ENCODE data around the gene THAP7. TPM values are rescaled to one million over a fixed set of nuclear protein-coding genes. Genes with fewer than 3 reads are reported as not detected.

The THAP7 gene
- total RNA-seq, 1 experiment from 2014 or later, result 29.1 TPM

GRCh38 chr22:21047730-21048129, 45.8 kb upstream of the THAP7 start:
- Mint-ChIP-seq H3K4me3 (ENCODE audit: unreplicated experiment) (no peak overlapping the region), H3K27me3 (ENCODE audit: insufficient read depth, unreplicated experiment) (no peaks in the 10 kb centered on the region), H3K4me1 (ENCODE audit: low read depth, unreplicated experiment) (peaks cover 22% of the 10 kb centered on the region), H3K9me3 (ENCODE audit: unreplicated experiment) (no peaks in the 10 kb centered on the region), H3K27ac (ENCODE audit: unreplicated experiment) (no peak overlapping the region), H3K36me3 (ENCODE audit: insufficient read depth, unreplicated experiment) (peaks cover 11% of the 10 kb centered on the region)
- no peaks in the 10 kb centered on the region for H3K27me3 ChIP-seq (replicated peaks; ENCODE audit: control insufficient read depth, insufficient read depth, low read length)
- BruUV-seq (replicated peaks), result no TSS peak
- ChIA-PET CTCF (no interaction called here), POLR2A (no interaction called here)
- no peak for TF ChIP-seq CTCF (IDR thresholded peaks at IDR 0.05; ENCODE audit: insufficient read depth in 1 of 2, low read depth in 1 of 2, low read length in 1 of 2, severe bottlenecking in 1 of 2, unreplicated experiment in 1 of 2)
- H3K36me3 ChIP-seq (ENCODE audit: control insufficient read depth, insufficient read depth, low read length), result no peaks in the 10 kb centered on the region
- H3K9me3 ChIP-seq, result no peaks in the 10 kb centered on the region
- no peak overlapping the region for H3K4me3 ChIP-seq (ENCODE audit: low read depth, low read length)
- intact Hi-C loops (cut with micrococcal nuclease; ENCODE audit: unreplicated experiment), result no loop called here
- H3K4me1 ChIP-seq, result peaks cover 7% of the 10 kb centered on the region; the same call in 1 of the 2 replicates
- no peak for DNase-seq

GRCh38 chr22:21047035-21047661, 45.2 kb upstream of the THAP7 start:
- no peak overlapping the region for H3K4me3 Mint-ChIP-seq (ENCODE audit: unreplicated experiment)
- ChIA-PET CTCF (no interaction called here), POLR2A (no interaction called here)
- H3K27ac Mint-ChIP-seq (ENCODE audit: unreplicated experiment), result no peak overlapping the region
- intact Hi-C loops (cut with micrococcal nuclease; ENCODE audit: unreplicated experiment), result no loop called here
- peaks cover 22% of the 10 kb centered on the region for H3K4me1 Mint-ChIP-seq (ENCODE audit: low read depth, unreplicated experiment)
- Histone ChIP-seq H3K36me3 (ENCODE audit: control insufficient read depth, insufficient read depth, low read length) (no peaks in the 10 kb centered on the region), H3K27me3 (replicated peaks; ENCODE audit: control insufficient read depth, insufficient read depth, low read length) (no peaks in the 10 kb centered on the region), H3K9me3 (no peaks in the 10 kb centered on the region), H3K4me1 (peaks cover 7% of the 10 kb centered on the region; the same call in 1 of the 2 replicates), H3K4me3 (ENCODE audit: low read depth, low read length) (no peak overlapping the region)
- no peaks in the 10 kb centered on the region for H3K9me3 Mint-ChIP-seq (ENCODE audit: unreplicated experiment)
- DNase-seq, result no peak
- no peaks in the 10 kb centered on the region for H3K27me3 Mint-ChIP-seq (ENCODE audit: insufficient read depth, unreplicated experiment)
- peaks cover 11% of the 10 kb centered on the region for H3K36me3 Mint-ChIP-seq (ENCODE audit: insufficient read depth, unreplicated experiment)
- no peak for TF ChIP-seq CTCF (IDR thresholded peaks at IDR 0.05; ENCODE audit: insufficient read depth in 1 of 2, low read depth in 1 of 2, low read length in 1 of 2, severe bottlenecking in 1 of 2, unreplicated experiment in 1 of 2)
- no TSS peak for BruUV-seq (replicated peaks)

GRCh38 chr22:21045585-21046294, 43.8 kb upstream of the THAP7 start, which contains the start of gene LRRC74B:
TSS of gene LRRC74B (plus strand) at chr22:21045946. CDS start at chr22:21045987, 41 bp downstream.
- no TSS peak for BruUV-seq (replicated peaks)
- peak; percentile 90 to 95 for DNase-seq
- no peaks in the 10 kb centered on the region for H3K9me3 Mint-ChIP-seq (ENCODE audit: unreplicated experiment)
- Histone ChIP-seq H3K9me3 (no peaks in the 10 kb centered on the region), H3K36me3 (ENCODE audit: control insufficient read depth, insufficient read depth, low read length) (no peaks in the 10 kb centered on the region), H3K27me3 (replicated peaks; ENCODE audit: control insufficient read depth, insufficient read depth, low read length) (no peaks in the 10 kb centered on the region), H3K4me1 (peaks cover 7% of the 10 kb centered on the region; the same call in 1 of the 2 replicates), H3K4me3 (ENCODE audit: low read depth, low read length) (peak within 1 kb of the TSS; percentile 35)
- CTCF ChIA-PET, result no interaction called here
- no peak for TF ChIP-seq CTCF (IDR thresholded peaks at IDR 0.05; ENCODE audit: insufficient read depth in 1 of 2, low read depth in 1 of 2, low read length in 1 of 2, severe bottlenecking in 1 of 2, unreplicated experiment in 1 of 2)
- H3K36me3 Mint-ChIP-seq (ENCODE audit: insufficient read depth, unreplicated experiment), result peaks cover 11% of the 10 kb centered on the region
- no peaks in the 10 kb centered on the region for H3K27me3 Mint-ChIP-seq (ENCODE audit: insufficient read depth, unreplicated experiment)
- H3K27ac Mint-ChIP-seq (ENCODE audit: unreplicated experiment), result peak within 1 kb of the TSS; percentile 98
- H3K4me3 Mint-ChIP-seq (ENCODE audit: unreplicated experiment), result peak within 1 kb of the TSS; percentile 95
- POLR2A ChIA-PET, result no interaction called here
- intact Hi-C loops (cut with micrococcal nuclease; ENCODE audit: unreplicated experiment), result no loop called here
- H3K4me1 Mint-ChIP-seq (ENCODE audit: low read depth, unreplicated experiment), result peaks cover 22% of the 10 kb centered on the region

All from Caco-2 (cell line).